Hepatocyte (in vitro differentiated cells): Measurements from ENCODE around the gene SSR1.

Experiments
- CTCF ChIP-seq: fragments of 200-600 bp; sonication (generic); IDR thresholded peaks from 2 replicates; pipeline ENCODE4 v1.5.1; 2016; ENCODE audit warnings: antibody characterized with exemption, mild to moderate bottlenecking; ENCODE audit not compliant: poor library complexity
- EZH2 ChIP-seq: fragments of 200-600 bp; sonication (generic); IDR thresholded peaks from 2 replicates; pipeline ENCODE4 v1.6.1; 2016; ENCODE audit warnings: antibody characterized with exemption, mild to moderate bottlenecking, borderline replicate concordance

GRCh38 chr6:7331452-7331851, 18.5 kb upstream of the SSR1 start:
- TF ChIP-seq CTCF (no peak), EZH2 (no peak)
